GM23338 (cell line): ENCODE measurements around the gene GJB3.
A peak's percentile ranks its signal among the peaks of the same experiment; 100 is the strongest.

Experiments
- CREB1 ChIP-seq: fragments of 250-450 bp; sonication (Bioruptor Pico); IDR thresholded peaks from 2 replicates; pipeline ENCODE4 v1.5.0; 2020; ENCODE audit warnings: low read depth, mild to moderate bottlenecking, moderate library complexity
- CTCF ChIP-seq, 2 experiments: fragments of 200-600 bp in 1 of 2; sonication (generic) in 1 of 2; conservative IDR thresholded peaks; 2 replicates each; pipeline versions ENCODE4 v1.5.1 to v1.6.1; 2016 to 2017; ENCODE audit warnings: antibody characterized with exemption in 2 of 2, low read depth in 2 of 2, mild to moderate bottlenecking in 2 of 2, moderate library complexity in 1 of 2
- ETS1 ChIP-seq: IDR thresholded peaks from 2 replicates; pipeline ENCODE4 v1.6.1; 2016; ENCODE audit warnings: antibody characterized with exemption
- EZH2 ChIP-seq: fragments of 200-600 bp; sonication (generic); IDR thresholded peaks from one replicate; pipeline ENCODE4 v1.8.0; 2017; ENCODE audit warnings: antibody characterized with exemption, mild to moderate bottlenecking, low read depth; ENCODE audit not compliant: unreplicated experiment
- EZH2phosphoT487 ChIP-seq: fragments of 200-600 bp; sonication (generic); IDR thresholded peaks from one replicate; pipeline ENCODE4 v1.8.1; 2018; ENCODE audit warnings: antibody characterized with exemption; ENCODE audit not compliant: unreplicated experiment
- JUNB ChIP-seq: IDR thresholded peaks from one replicate; pipeline ENCODE4 v1.6.1; 2016; ENCODE audit warnings: antibody characterized with exemption; ENCODE audit not compliant: unreplicated experiment
- NANOG ChIP-seq: IDR thresholded peaks from 2 replicates; pipeline ENCODE4 v1.6.1; 2016; ENCODE audit warnings: antibody characterized with exemption, borderline replicate concordance
- POLR2AphosphoS5 ChIP-seq: IDR thresholded peaks from 2 replicates; pipeline ENCODE4 v1.6.1; 2016; ENCODE audit warnings: antibody characterized with exemption, low read depth
- STAT1 ChIP-seq: IDR thresholded peaks from one replicate; pipeline ENCODE4 v1.6.1; 2016; ENCODE audit warnings: antibody characterized with exemption; ENCODE audit not compliant: unreplicated experiment

- TF ChIP-seq CTCF (conservative IDR thresholded peaks at IDR 0.05; ENCODE audit: low read depth in 2 of 2) (peak; percentile 12 to 49; a peak in 3 of 4 replicates), POLR2AphosphoS5 (no peak), EZH2 (no peak), JUNB (no peak), EZH2phosphoT487 (no peak), ETS1 (no peak), STAT1 (no peak), CREB1 (no peak), NANOG (no peak)
Measured at GRCh38 chr1:34740161-34740868, 40.7 kb upstream of the GJB3 start.
